CD4-positive, alpha-beta T cell (primary cell): ENCODE measurements around the gene IL17C. TPM values are rescaled to one million over a fixed set of nuclear protein-coding genes. Genes with fewer than 3 reads are reported as not detected.
A peak's percentile ranks its signal among the peaks of the same experiment; 100 is the strongest.

Experiments
- ATAC-seq: fragments of 200-7000 bp; cut with Tn5 transposase; one replicate; pipeline ENCODE4 v1.10.0; 2022; ENCODE audit warnings: mild to moderate bottlenecking; ENCODE audit not compliant: poor library complexity
- CTCF ChIA-PET: fragments of 350-600 bp; sonication (Branson Sonifier 250); formaldehyde crosslinking; loops from one replicate; lab custom pipeline; 2021; ENCODE audit warnings: antibody characterized with exemption, inconsistent platforms; lab: Charles Lee
- POLR2A ChIA-PET: fragments of 350-600 bp; sonication (Branson Sonifier 250); formaldehyde crosslinking; loops from one replicate; lab custom pipeline; 2021; ENCODE audit warnings: antibody characterized with exemption, inconsistent platforms; lab: Charles Lee
- DNase-seq, 14 experiments: peaks; one replicate each; pipeline ENCODE4 v3.0.0-alpha.2; 2013 to 2020; ENCODE audit warnings: mixed read lengths in 2 of 14
- H3K27ac ChIP-seq, 2 donors: one replicate each; pipeline versions ENCODE4 v1.5.1 to v1.7.0; 2013; ENCODE audit warnings: low read length in 2 of 2, low read depth in 1 of 2, mild to moderate bottlenecking in 1 of 2
- H3K27me3 ChIP-seq, 2 experiments: 1 replicate in 1 of 2; 2 replicates in 1 of 2; pipeline versions ENCODE4 v1.6.1 to v1.7.0; 2013; ENCODE audit warnings: low read length in 2 of 2, control low read depth in 1 of 2, mild to moderate bottlenecking in 1 of 2, moderate library complexity in 1 of 2; ENCODE audit not compliant: insufficient read depth in 2 of 2, control insufficient read depth in 1 of 2
- H3K36me3 ChIP-seq: one replicate; pipeline ENCODE4 v1.6.1; 2013; ENCODE audit warnings: low read length, control low read depth; ENCODE audit not compliant: insufficient read depth
- H3K4me1 ChIP-seq: one replicate; pipeline ENCODE4 v1.6.1; 2013; ENCODE audit warnings: low read length, control low read depth; ENCODE audit not compliant: insufficient read depth
- H3K4me3 ChIP-seq: one replicate; pipeline ENCODE4 v1.5.1; 2013; ENCODE audit warnings: mild to moderate bottlenecking, low read length, moderate library complexity
- H3K9me3 ChIP-seq, 2 experiments: 1 replicate in 1 of 2; 2 replicates in 1 of 2; pipeline versions ENCODE4 v1.6.1 to v1.7.0; 2013; ENCODE audit warnings: low read length in 2 of 2, mild to moderate bottlenecking in 2 of 2, control low read depth in 1 of 2, moderate library complexity in 1 of 2; ENCODE audit not compliant: control insufficient read depth in 1 of 2, insufficient read depth in 1 of 2
- H3K27ac Mint-ChIP-seq: one replicate; pipeline ENCODE4 v1.8.0; 2020; ENCODE audit warnings: mixed read lengths
- H3K27me3 Mint-ChIP-seq: one replicate; pipeline ENCODE4 v1.8.0; 2021; ENCODE audit warnings: mixed read lengths
- H3K36me3 Mint-ChIP-seq: one replicate; pipeline ENCODE4 v1.8.0; 2021; ENCODE audit warnings: low read depth, mixed read lengths
- H3K4me1 Mint-ChIP-seq: one replicate; pipeline ENCODE4 v1.8.0; 2021; ENCODE audit warnings: low read depth, mixed read lengths
- H3K4me3 Mint-ChIP-seq: one replicate; pipeline ENCODE4 v1.8.0; 2020; ENCODE audit warnings: mild to moderate bottlenecking, mixed read lengths
- H3K9me3 Mint-ChIP-seq: one replicate; pipeline ENCODE4 v1.8.0; 2020; ENCODE audit warnings: mixed read lengths
- CTCF ChIP-seq: fragments of 200-600 bp; IDR thresholded peaks from one replicate; pipeline ENCODE4 v1.8.0; 2022; ENCODE audit warnings: antibody characterized with exemption, mild to moderate bottlenecking
- intact Hi-C, 2 experiments: fragments of 100-400 bp; cut with DNase I in 1 of 2; cut with micrococcal nuclease in 1 of 2; formaldehyde crosslinking; loops; one replicate each; pipeline versions ENCODE4 v1.15.1 to v1.9.0; 2023 to 2025; cut with DNase I, micrococcal nuclease
- total RNA-seq, 174 experiments: library from RNA in 2 of 174; stranded (reverse) in 2 of 174; gene quantifications; one replicate each; pipeline ENCODE4 v1.2.3 and lab custom pipeline; 2021 to 2026

Gene IL17C
- total RNA-seq, 2 experiments from 2014 or later: 0.77 TPM; not detected in 1

GRCh38 chr16:88640039-88640495, 1.7 kb downstream of the IL17C start:
- POLR2A ChIA-PET: interaction anchor here (0.6 to 5.1 kb wide), 3 partner anchors 61 to 1046 kb away, joined by 3 to 24 read pairs (median 7); partner anchors contain the start of genes CDK10 and ZC3H18
- DNase-seq: no peak
- H3K4me3 Mint-ChIP-seq: peak overlapping the region; percentile 17
- peaks cover 25% of the 10 kb centered on the region for H3K27me3 Mint-ChIP-seq
- CTCF ChIA-PET: no interaction called here
- H3K4me1 Mint-ChIP-seq: peaks cover 41% of the 10 kb centered on the region
- Histone ChIP-seq H3K27ac (no peak overlapping the region), H3K4me3 (no peak overlapping the region), H3K36me3 (peaks cover 13% of the 10 kb centered on the region), H3K9me3 (peaks cover 0 to 27% of the 10 kb centered on the region in 2 experiments), H3K4me1 (peaks cover 55% of the 10 kb centered on the region), H3K27me3 (peaks cover 13 to 19% of the 10 kb centered on the region in 2 experiments)
- H3K27ac Mint-ChIP-seq: peak overlapping the region; percentile 18
- intact Hi-C loops: no loop called here
- no peaks in the 10 kb centered on the region for H3K9me3 Mint-ChIP-seq
- H3K36me3 Mint-ChIP-seq: peaks cover 25% of the 10 kb centered on the region
- no peak for ATAC-seq
- no peak for TF ChIP-seq CTCF

DNA sequence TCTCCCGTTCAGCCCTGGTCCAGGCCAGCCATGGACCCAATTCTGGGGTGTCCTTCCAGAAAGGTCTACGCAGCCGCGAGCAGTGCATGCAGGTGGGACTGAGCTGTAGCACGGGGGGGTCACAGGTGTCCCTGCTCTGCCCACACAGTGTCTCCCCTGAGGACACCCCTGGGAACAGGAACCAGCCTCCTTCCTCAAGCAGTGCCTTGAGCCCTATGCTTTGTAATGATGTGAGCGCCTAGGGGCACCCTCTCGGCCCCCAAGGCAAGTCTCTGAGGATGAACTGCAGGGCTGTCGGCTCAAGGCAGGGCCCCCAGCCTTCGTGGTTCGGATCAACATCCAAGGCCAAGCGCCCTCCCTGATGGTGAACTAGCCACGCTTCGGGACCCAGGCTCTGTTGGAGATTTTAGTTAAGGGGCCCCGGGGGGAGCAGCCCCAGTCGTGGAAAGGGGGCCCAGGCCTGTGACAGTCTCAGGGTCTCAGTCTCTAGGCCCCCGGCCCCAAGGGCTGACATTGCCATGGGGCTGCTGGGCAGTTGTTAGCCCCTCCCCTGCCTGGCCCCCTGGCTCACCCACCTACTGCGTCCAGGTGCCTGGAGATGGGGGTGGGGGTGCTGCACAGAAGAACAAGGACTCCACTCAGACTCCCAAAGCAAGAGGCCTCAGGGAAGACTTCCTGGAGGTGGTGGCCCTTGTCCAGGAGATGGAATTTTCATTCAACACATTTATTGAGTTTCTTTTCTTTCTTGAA, 2.3 kb downstream of the IL17C start:
- no peak overlapping the region for H3K27ac ChIP-seq
- ATAC-seq: no peak
- intact Hi-C loops: no loop called here
- no peak overlapping the region for H3K4me3 ChIP-seq
- Mint-ChIP-seq H3K36me3 (peaks cover 29% of the 10 kb centered on the region), H3K9me3 (no peaks in the 10 kb centered on the region), H3K27me3 (peaks cover 25% of the 10 kb centered on the region), H3K27ac (peak overlapping the region; percentile 18), H3K4me3 (peak overlapping the region; percentile 17), H3K4me1 (peaks cover 40% of the 10 kb centered on the region)
- H3K9me3 ChIP-seq: peaks cover 0 to 27% of the 10 kb centered on the region in 2 experiments
- ChIA-PET CTCF (no interaction called here), POLR2A (interaction anchor here (5.1 kb wide), 1 partner anchor 61 kb away, joined by 24 read pairs; no protein-coding TSS in a partner anchor)
- no peak for DNase-seq
- H3K27me3 ChIP-seq: peaks cover 13 to 19% of the 10 kb centered on the region in 2 experiments
- H3K36me3 ChIP-seq: peaks cover 13% of the 10 kb centered on the region
- no peak for TF ChIP-seq CTCF
- peaks cover 50% of the 10 kb centered on the region for H3K4me1 ChIP-seq

DNA sequence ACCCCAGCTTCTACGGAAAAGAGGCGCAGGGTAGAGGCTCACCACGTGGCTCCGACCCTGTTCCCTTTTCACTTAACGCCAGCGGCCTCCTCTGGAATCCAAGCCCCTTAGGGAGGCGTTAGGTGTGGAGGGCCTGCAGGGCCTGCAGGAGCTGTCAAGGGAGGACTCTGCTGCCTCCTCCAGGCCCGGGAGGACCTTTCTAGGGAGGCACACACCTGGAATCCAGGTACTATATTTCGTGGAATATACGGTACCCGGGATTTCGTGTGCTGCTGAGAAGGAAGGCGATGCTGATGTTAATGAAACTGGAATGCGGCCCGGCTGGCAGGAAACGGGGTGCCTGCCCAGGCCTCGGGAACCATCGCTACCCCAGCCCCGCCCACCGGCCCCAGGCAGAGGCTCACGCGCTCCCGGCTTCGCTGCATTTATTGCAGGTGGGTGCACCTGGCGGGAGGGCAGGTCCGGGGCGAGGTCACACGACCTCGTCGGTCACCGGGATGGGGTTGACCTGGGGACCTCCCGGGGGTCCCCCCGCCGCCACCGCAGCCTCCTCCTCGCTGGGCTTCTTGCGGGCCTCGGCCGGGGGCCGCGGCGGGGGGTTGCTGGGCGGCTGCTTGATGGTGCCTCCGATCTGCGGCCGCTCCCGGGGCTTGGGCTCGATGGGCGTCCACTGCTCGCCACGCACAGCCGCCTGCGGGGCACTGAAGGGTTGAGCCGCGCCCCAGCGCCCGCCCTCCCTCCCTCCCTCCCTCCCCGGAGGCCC, 4.7 kb downstream of the IL17C start:
- Histone ChIP-seq H3K4me1 (peaks cover 44% of the 10 kb centered on the region), H3K4me3 (no peak overlapping the region), H3K9me3 (peaks cover 0 to 18% of the 10 kb centered on the region in 2 experiments), H3K27ac (no peak overlapping the region), H3K36me3 (peaks cover 25% of the 10 kb centered on the region), H3K27me3 (peaks cover 13 to 14% of the 10 kb centered on the region in 2 experiments)
- no peak overlapping the region for H3K4me3 Mint-ChIP-seq
- CTCF ChIA-PET: no interaction called here
- H3K27me3 Mint-ChIP-seq: peaks cover 15% of the 10 kb centered on the region
- H3K27ac Mint-ChIP-seq: no peak overlapping the region
- TF ChIP-seq CTCF: no peak
- H3K4me1 Mint-ChIP-seq: peaks cover 23% of the 10 kb centered on the region
- intact Hi-C loops: no loop called here
- H3K36me3 Mint-ChIP-seq: peaks cover 24% of the 10 kb centered on the region
- ATAC-seq (no peak), DNase-seq (no peak)
- H3K9me3 Mint-ChIP-seq: no peaks in the 10 kb centered on the region
- POLR2A ChIA-PET: interaction anchor here (0.7 to 5.1 kb wide), 3 partner anchors 8 to 58 kb away, joined by 3 to 24 read pairs (median 5); partner anchors contain the start of gene CYBA
